Spleen (tissue), 11 donors: Measurements from ENCODE around the gene SRPRA. TPM values are rescaled to one million over a fixed set of nuclear protein-coding genes. Genes with fewer than 3 reads are reported as not detected.

Experiments
- DNase-seq: peaks from one replicate; pipeline ENCODE4 v3.0.0-alpha.2; 2020
- H3K27ac ChIP-seq, 8 donors: fragments of 200-600 bp; sonication (generic) in 7 of 8; 1 replicate in 4 of 8; 2 replicates in 4 of 8; pipeline versions ENCODE4 v1.5.0 to v1.8.0; 2016 to 2021; ENCODE audit warnings: inconsistent platforms in 4 of 8, mild to moderate bottlenecking in 4 of 8, moderate library complexity in 1 of 8
- H3K27me3 ChIP-seq, 7 donors: fragments of 200-600 bp; sonication (generic) in 6 of 7; replicated peaks in 1 of 7; 1 replicate in 4 of 7; 2 replicates in 3 of 7; pipeline versions ENCODE4 v1.5.0 to v1.8.0; 2016 to 2021; ENCODE audit warnings: inconsistent platforms in 3 of 7, mild to moderate bottlenecking in 1 of 7
- H3K36me3 ChIP-seq, 6 donors: fragments of 200-600 bp; sonication (generic) in 5 of 6; 1 replicate in 4 of 6; 2 replicates in 2 of 6; pipeline versions ENCODE4 v1.5.0 to v1.8.0; 2016 to 2021; ENCODE audit warnings: inconsistent platforms in 2 of 6
- H3K4me1 ChIP-seq, 6 donors: fragments of 200-600 bp; sonication (generic) in 5 of 6; 1 replicate in 3 of 6; 2 replicates in 3 of 6; pipeline versions ENCODE4 v1.5.0 to v1.8.0; 2016 to 2021; ENCODE audit warnings: inconsistent platforms in 3 of 6
- H3K4me3 ChIP-seq, 8 donors: fragments of 200-600 bp; sonication (generic) in 7 of 8; 1 replicate in 4 of 8; 2 replicates in 4 of 8; pipeline versions ENCODE4 v1.5.0 to v1.8.0; 2016 to 2021; ENCODE audit warnings: inconsistent platforms in 4 of 8, mild to moderate bottlenecking in 4 of 8, moderate library complexity in 2 of 8
- H3K9me3 ChIP-seq, 8 donors: fragments of 200-600 bp; sonication (generic) in 7 of 8; 1 replicate in 4 of 8; 2 replicates in 4 of 8; pipeline versions ENCODE4 v1.5.0 to v1.8.0; 2016 to 2021; ENCODE audit warnings: inconsistent platforms in 4 of 8
- POLR2A ChIP-seq, 3 donors: fragments of 450-650 bp; IDR thresholded peaks; one replicate each; pipeline ENCODE4 v1.5.1; 2017; ENCODE audit warnings: antibody characterized with exemption in 3 of 3, mild to moderate bottlenecking in 1 of 3
- POLR2AphosphoS5 ChIP-seq, 3 donors: sonication (generic); formaldehyde crosslinking; IDR thresholded peaks; one replicate each; pipeline ENCODE4 v1.5.1; 2017; ENCODE audit warnings: antibody characterized with exemption in 3 of 3
- WGBS, 5 donors: extraction: QIAGEN DNeasy Blood & Tissue Kit in 3 of 5; methylation state at CpG; one replicate each; pipeline versions ENCODE4 v1.1.5 to v1.1.7; 2013 to 2018; 5-methylcytosine and 5-hydroxymethylcytosine counted together
- intact Hi-C: fragments of 100-400 bp; cut with DNase I; formaldehyde crosslinking; loops from one replicate; pipeline ENCODE4 v1.15.0; 2023; ENCODE audit warnings: low total_unique reads
- polyA plus RNA-seq, 3 donors: library from polyadenylated mRNA; stranded (reverse); fragments of 200-250 nt; gene quantifications; one replicate each; pipeline ENCODE4 v1.2.1, GENCODE V29; 2013
- total RNA-seq, 7 donors: library from RNA; depleted of rRNA in 3 of 7; stranded (reverse); fragments of >200 nt in 3 of 7; fragmentation: NEBNext Ultra II Directional in 4 of 7; extraction: Animal tissue kit (Norgen Biotek cat#: 25700) in 4 of 7; gene quantifications; one replicate each; pipeline versions ENCODE4 v1.1.0 to v1.2.1, GENCODE V29; 2016 to 2021
- TF ChIP-seq, protein P1 (sequence below), 11 experiments: fragments of 200-600 bp in 7 of 11; fragments of 450-650 bp in 4 of 11; sonication (generic) in 4 of 11; IDR thresholded peaks in 8 of 11; conservative IDR thresholded peaks in 3 of 11; 1 replicate in 7 of 11; 2 replicates in 4 of 11; pipeline versions ENCODE4 v1.4.0 to v1.8.0; 2016 to 2021; ENCODE audit warnings: antibody characterized with exemption in 11 of 11, inconsistent platforms in 4 of 11, mild to moderate bottlenecking in 1 of 11
- donor health status: healthy with polysubstance abuse.
- donor health status: DM: no; HTN: no; CAD: no; lungs with moderate emphysema.
- donor health status: DM: no; HTN: no; CAD: no.
- donor health status: Bipolar disorder and iron deficiency.
- donor health status: healthy.
- donor health status: DM: no; HTN: no; CAD: no.
- donor health status: DM: yes; HTN: yes; CAD: no.

The SRPRA gene
- total and polyA plus RNA-seq, 10 donors: 30.9 to 130 (median 110) TPM

DNA sequence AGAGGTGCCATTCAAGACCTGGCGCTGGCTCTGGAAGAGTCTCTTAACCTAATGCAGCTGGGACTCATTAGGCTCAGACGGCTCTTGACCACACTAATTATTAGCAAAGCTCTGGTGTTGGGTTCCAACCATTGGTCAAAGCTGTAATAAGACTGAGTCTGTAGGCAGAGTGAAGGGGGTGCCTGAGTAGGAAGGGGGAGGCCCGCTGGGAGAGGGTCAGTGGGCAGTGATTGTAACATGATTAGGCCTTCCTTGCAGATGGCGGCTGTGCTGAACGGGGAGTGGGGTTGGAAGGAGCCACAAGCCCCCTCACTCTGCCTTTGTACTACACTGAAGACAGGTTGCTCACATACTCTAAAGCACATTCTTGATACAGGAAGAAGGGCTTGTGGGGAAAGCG is 5.2 kb downstream of the SRPRA start:
- intact Hi-C loops: loop anchor here (10.0 kb wide), 1 partner anchor 49 kb away; the partner anchor contains the start of genes FAM118B and RPUSD4
- H3K36me3 ChIP-seq: peaks cover 13 to 80% (median 64%) of the 10 kb centered on the region in 6 donors
- 86 to 94% (median 88%) methylated on average over 6 of the region's 6 CpGs for WGBS, 5 donors
- TF ChIP-seq POLR2AphosphoS5 (IDR thresholded peaks at IDR 0.05) (no peak), POLR2A (IDR thresholded peaks at IDR 0.05) (no peak)
- TF ChIP-seq, protein P1, sequence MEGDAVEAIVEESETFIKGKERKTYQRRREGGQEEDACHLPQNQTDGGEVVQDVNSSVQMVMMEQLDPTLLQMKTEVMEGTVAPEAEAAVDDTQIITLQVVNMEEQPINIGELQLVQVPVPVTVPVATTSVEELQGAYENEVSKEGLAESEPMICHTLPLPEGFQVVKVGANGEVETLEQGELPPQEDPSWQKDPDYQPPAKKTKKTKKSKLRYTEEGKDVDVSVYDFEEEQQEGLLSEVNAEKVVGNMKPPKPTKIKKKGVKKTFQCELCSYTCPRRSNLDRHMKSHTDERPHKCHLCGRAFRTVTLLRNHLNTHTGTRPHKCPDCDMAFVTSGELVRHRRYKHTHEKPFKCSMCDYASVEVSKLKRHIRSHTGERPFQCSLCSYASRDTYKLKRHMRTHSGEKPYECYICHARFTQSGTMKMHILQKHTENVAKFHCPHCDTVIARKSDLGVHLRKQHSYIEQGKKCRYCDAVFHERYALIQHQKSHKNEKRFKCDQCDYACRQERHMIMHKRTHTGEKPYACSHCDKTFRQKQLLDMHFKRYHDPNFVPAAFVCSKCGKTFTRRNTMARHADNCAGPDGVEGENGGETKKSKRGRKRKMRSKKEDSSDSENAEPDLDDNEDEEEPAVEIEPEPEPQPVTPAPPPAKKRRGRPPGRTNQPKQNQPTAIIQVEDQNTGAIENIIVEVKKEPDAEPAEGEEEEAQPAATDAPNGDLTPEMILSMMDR (IDR thresholded peaks at IDR 0.05 in 8 of 11, conservative IDR thresholded peaks at IDR 0.05 in 3 of 11): no peak
- H3K4me3 ChIP-seq: no peak overlapping the region
- H3K9me3 ChIP-seq: no peaks in the 10 kb centered on the region
- DNase-seq: no peak
- peaks cover 5 to 30% (median 18%) of the 10 kb centered on the region in 6 donors for H3K4me1 ChIP-seq
- no peak overlapping the region for H3K27ac ChIP-seq
- H3K27me3 ChIP-seq: no peaks in the 10 kb centered on the region

GRCh38 chr11:126262216-126262615 is 6.5 kb downstream of the SRPRA start:
- peaks cover 13 to 90% (median 64%) of the 10 kb centered on the region in 6 donors for H3K36me3 ChIP-seq
- no peaks in the 10 kb centered on the region for H3K9me3 ChIP-seq
- peaks cover 0 to 20% (median 8%) of the 10 kb centered on the region in 6 donors for H3K4me1 ChIP-seq
- no peaks in the 10 kb centered on the region for H3K27me3 ChIP-seq
- intact Hi-C loops: loop anchor here (10.0 kb wide), 1 partner anchor 47 kb away; the partner anchor contains the start of genes FAM118B and RPUSD4
- WGBS, 5 donors: 94 to 99% (median 97%) methylated on average over 6 of the region's 6 CpGs
- no peak for DNase-seq
- H3K4me3 ChIP-seq: no peak overlapping the region
- TF ChIP-seq POLR2A (IDR thresholded peaks at IDR 0.05): no peak
- no peak for TF ChIP-seq POLR2AphosphoS5 (IDR thresholded peaks at IDR 0.05)
- TF ChIP-seq, protein P1 (IDR thresholded peaks at IDR 0.05 in 8 of 11, conservative IDR thresholded peaks at IDR 0.05 in 3 of 11): no peak
- no peak overlapping the region for H3K27ac ChIP-seq

- peak overlapping the region in 1 of 8 donors; percentile 12 for H3K27ac ChIP-seq
- TF ChIP-seq POLR2A (IDR thresholded peaks at IDR 0.05): no peak
- no peak for TF ChIP-seq POLR2AphosphoS5 (IDR thresholded peaks at IDR 0.05)
- TF ChIP-seq, protein P1 (IDR thresholded peaks at IDR 0.05 in 8 of 11, conservative IDR thresholded peaks at IDR 0.05 in 3 of 11): no peak
- H3K36me3 ChIP-seq: peaks cover 0 to 90% (median 43%) of the 10 kb centered on the region in 6 donors
- H3K27me3 ChIP-seq: no peaks in the 10 kb centered on the region
- no peak overlapping the region for H3K4me3 ChIP-seq
- 87 to 100% (median 91%) methylated on average over 2 of the region's 2 CpGs for WGBS, 5 donors
- H3K4me1 ChIP-seq: peaks cover 0 to 10% (median 0%) of the 10 kb centered on the region in 6 donors
- no peak for DNase-seq
- no peaks in the 10 kb centered on the region for H3K9me3 ChIP-seq
- intact Hi-C loops: no loop called here
Observed at GRCh38 chr11:126257764-126258163, 10.9 kb downstream of the SRPRA start.

DNA sequence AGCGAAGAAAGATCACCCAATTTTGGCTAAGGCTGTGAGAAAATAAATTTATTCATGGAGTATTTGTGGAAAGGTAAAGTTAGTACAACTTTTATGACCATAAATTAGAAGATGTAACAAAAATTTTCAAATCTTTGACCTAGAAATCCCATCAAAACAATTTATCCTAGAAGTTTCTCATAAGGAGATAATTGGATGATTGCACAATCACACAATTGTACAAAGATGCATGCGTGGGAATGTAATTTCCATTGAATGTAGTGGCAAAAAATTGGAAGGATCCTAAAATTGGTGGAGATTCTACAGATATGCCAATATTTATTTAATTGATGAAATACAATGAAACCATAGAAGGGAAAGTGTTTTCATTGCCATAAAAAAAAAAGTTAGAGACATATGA is 11.6 kb downstream of the SRPRA start:
- WGBS, 5 donors: 85 to 95% (median 94%) methylated on average over 2 of the region's 2 CpGs
- DNase-seq: no peak
- Histone ChIP-seq H3K27ac (no peak overlapping the region), H3K9me3 (no peaks in the 10 kb centered on the region), H3K36me3 (peaks cover 0 to 90% (median 36%) of the 10 kb centered on the region in 6 donors), H3K27me3 (no peaks in the 10 kb centered on the region), H3K4me1 (peaks cover 0 to 10% (median 0%) of the 10 kb centered on the region in 6 donors), H3K4me3 (no peak overlapping the region)
- no peak for TF ChIP-seq POLR2AphosphoS5 (IDR thresholded peaks at IDR 0.05)
- no peak for TF ChIP-seq POLR2A (IDR thresholded peaks at IDR 0.05)
- TF ChIP-seq, protein P1 (IDR thresholded peaks at IDR 0.05 in 8 of 11, conservative IDR thresholded peaks at IDR 0.05 in 3 of 11): no peak
- intact Hi-C loops: no loop called here
